ENCODE results near the gene PHLPP2.

DNA sequence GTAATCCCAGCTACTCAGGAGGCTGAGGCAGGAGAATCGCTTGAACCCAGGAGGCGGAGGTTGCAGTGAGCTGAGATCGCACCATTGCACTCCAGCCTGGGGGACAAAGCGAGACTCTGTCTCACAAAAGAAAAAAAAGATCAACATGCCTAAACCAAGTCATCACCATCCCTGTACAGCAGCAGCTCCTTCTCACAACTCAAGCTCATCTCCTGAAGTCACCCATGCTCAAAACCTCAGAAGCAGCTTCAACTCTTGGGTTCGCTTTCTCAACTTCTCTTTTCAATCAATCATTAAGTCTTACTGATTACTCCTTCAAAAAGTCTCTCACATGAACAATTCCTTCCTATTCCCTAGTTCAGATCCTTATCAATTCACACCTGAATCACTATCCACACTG, 31.3 kb downstream of the PHLPP2 start:
- TF ChIP-seq, protein P1, sequence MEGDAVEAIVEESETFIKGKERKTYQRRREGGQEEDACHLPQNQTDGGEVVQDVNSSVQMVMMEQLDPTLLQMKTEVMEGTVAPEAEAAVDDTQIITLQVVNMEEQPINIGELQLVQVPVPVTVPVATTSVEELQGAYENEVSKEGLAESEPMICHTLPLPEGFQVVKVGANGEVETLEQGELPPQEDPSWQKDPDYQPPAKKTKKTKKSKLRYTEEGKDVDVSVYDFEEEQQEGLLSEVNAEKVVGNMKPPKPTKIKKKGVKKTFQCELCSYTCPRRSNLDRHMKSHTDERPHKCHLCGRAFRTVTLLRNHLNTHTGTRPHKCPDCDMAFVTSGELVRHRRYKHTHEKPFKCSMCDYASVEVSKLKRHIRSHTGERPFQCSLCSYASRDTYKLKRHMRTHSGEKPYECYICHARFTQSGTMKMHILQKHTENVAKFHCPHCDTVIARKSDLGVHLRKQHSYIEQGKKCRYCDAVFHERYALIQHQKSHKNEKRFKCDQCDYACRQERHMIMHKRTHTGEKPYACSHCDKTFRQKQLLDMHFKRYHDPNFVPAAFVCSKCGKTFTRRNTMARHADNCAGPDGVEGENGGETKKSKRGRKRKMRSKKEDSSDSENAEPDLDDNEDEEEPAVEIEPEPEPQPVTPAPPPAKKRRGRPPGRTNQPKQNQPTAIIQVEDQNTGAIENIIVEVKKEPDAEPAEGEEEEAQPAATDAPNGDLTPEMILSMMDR (IDR thresholded peaks at IDR 0.05; ENCODE audit: borderline replicate concordance, extremely low read depth, low read length, poor library complexity, severe bottlenecking), result no peak
- TF ChIP-seq EZH2 (IDR thresholded peaks at IDR 0.05; ENCODE audit: borderline replicate concordance, low read depth, low read length, severe bottlenecking), result no peak

Measured in DND-41 (cell line).